Neural cell (in vitro differentiated cells): ENCODE measurements around the gene MICU1. TPM values are rescaled to one million over a fixed set of nuclear protein-coding genes. Genes with fewer than 3 reads are reported as not detected.

Experiments used
- H2AFZ ChIP-seq: fragments of 200-600, 300-800 bp; sonication (generic), shearing (Covaris generic); 2 replicates; pipeline ENCODE4 v1.6.0; 2014; ENCODE audit warnings: low read depth, mild to moderate bottlenecking, antibody characterized with exemption, low read length, moderate library complexity
- H3F3A ChIP-seq: fragments of 200-600 bp; shearing (Covaris generic); 2 replicates; pipeline ENCODE4 v1.6.1; 2016; ENCODE audit warnings: mild to moderate bottlenecking, moderate library complexity, mixed read lengths, antibody characterized with exemption, low read length; ENCODE audit not compliant: insufficient read depth, poor library complexity, severe bottlenecking
- H3K27ac ChIP-seq: fragments of 200-600, 300-800 bp; sonication (generic), shearing (Covaris generic); 2 replicates; pipeline ENCODE4 v1.5.1; 2014; ENCODE audit warnings: mild to moderate bottlenecking, low read length, moderate library complexity
- H3K27me3 ChIP-seq: fragments of 300-800, 200-600 bp; sonication (generic), shearing (Covaris generic); 2 replicates; pipeline ENCODE4 v1.6.0; 2014; ENCODE audit warnings: mild to moderate bottlenecking, low read depth, low read length, moderate library complexity; ENCODE audit not compliant: insufficient read depth
- H3K36me3 ChIP-seq: fragments of 300-800, 200-600 bp; sonication (generic), shearing (Covaris generic); 2 replicates; pipeline ENCODE4 v1.5.1; 2014; ENCODE audit warnings: mild to moderate bottlenecking, antibody characterized with exemption, low read length, moderate library complexity; ENCODE audit not compliant: insufficient read depth
- H3K4me2 ChIP-seq: fragments of 300-800, 200-600 bp; sonication (generic), shearing (Covaris generic); 2 replicates; pipeline ENCODE4 v1.6.0; 2014; ENCODE audit warnings: mild to moderate bottlenecking, low read length
- H3K4me3 ChIP-seq: fragments of 300-800, 200-600 bp; sonication (generic), shearing (Covaris generic); 2 replicates; pipeline ENCODE4 v1.5.1; 2014; ENCODE audit warnings: mild to moderate bottlenecking, low read length, moderate library complexity
- H3K79me2 ChIP-seq: fragments of 200-600 bp; shearing (Covaris generic); replicated peaks from 2 replicates; pipeline ENCODE4 v1.6.0; 2014; ENCODE audit warnings: mild to moderate bottlenecking, low read length, moderate library complexity; ENCODE audit not compliant: insufficient read depth
- H3K9ac ChIP-seq: fragments of 300-800, 200-600 bp; sonication (generic), shearing (Covaris generic); 2 replicates; pipeline ENCODE4 v1.6.1; 2016; ENCODE audit warnings: mild to moderate bottlenecking, low read length, mixed read lengths
- H3K9me2 ChIP-seq: fragments of 200-600 bp; shearing (Covaris generic); 2 replicates; pipeline ENCODE4 v1.6.1; 2016; ENCODE audit warnings: mild to moderate bottlenecking, low read length, mixed read lengths; ENCODE audit not compliant: insufficient read depth
- H3K9me3 ChIP-seq: fragments of 200-600, 300-800 bp; sonication (generic), shearing (Covaris generic); 2 replicates; pipeline ENCODE4 v1.6.1; 2016; ENCODE audit warnings: mild to moderate bottlenecking, mixed run types, low read length, moderate library complexity, mixed read lengths
- H4K20me1 ChIP-seq: fragments of 200-600 bp; shearing (Covaris generic); 2 replicates; pipeline ENCODE4 v1.6.1; 2016; ENCODE audit warnings: mild to moderate bottlenecking, mixed run types; ENCODE audit not compliant: insufficient read depth
- EP300 ChIP-seq: fragments of 450-650 bp; conservative IDR thresholded peaks from 2 replicates; pipeline ENCODE4 v1.6.1; 2014; ENCODE audit warnings: antibody characterized with exemption, mild to moderate bottlenecking, moderate library complexity; ENCODE audit not compliant: poor library complexity, severe bottlenecking
- EZH2 ChIP-seq: fragments of 200-600, 300-800 bp; shearing (Covaris generic), sonication (generic); IDR thresholded peaks from 2 replicates; pipeline ENCODE4 v1.6.1; 2014; ENCODE audit warnings: antibody characterized with exemption, low read length, borderline replicate concordance, mild to moderate bottlenecking; ENCODE audit not compliant: insufficient read depth, poor library complexity, severe bottlenecking
- MXI1 ChIP-seq: fragments of 450-650 bp; conservative IDR thresholded peaks from 2 replicates; pipeline ENCODE4 v1.6.1; 2014; ENCODE audit warnings: antibody characterized with exemption, mild to moderate bottlenecking; ENCODE audit not compliant: poor library complexity, severe bottlenecking
- POLR2AphosphoS5 ChIP-seq: IDR thresholded peaks from 2 replicates; pipeline ENCODE4 v1.6.1; 2012
- RAD21 ChIP-seq: fragments of 450-650 bp; conservative IDR thresholded peaks from 2 replicates; pipeline ENCODE4 v1.6.1; 2014; ENCODE audit warnings: antibody characterized with exemption, mild to moderate bottlenecking, moderate library complexity
- REST ChIP-seq: IDR thresholded peaks from 2 replicates; pipeline ENCODE4 v1.6.1; 2012; ENCODE audit warnings: borderline replicate concordance
- SMC3 ChIP-seq: fragments of 450-650 bp; conservative IDR thresholded peaks from 2 replicates; pipeline ENCODE4 v1.6.1; 2014; ENCODE audit warnings: antibody characterized with exemption, mild to moderate bottlenecking, moderate library complexity; ENCODE audit not compliant: poor library complexity
- TAF1 ChIP-seq: IDR thresholded peaks from 2 replicates; pipeline ENCODE4 v1.6.1; 2012; ENCODE audit warnings: low read depth
- polyA plus RNA-seq: library from polyadenylated mRNA; depleted of rRNA; stranded (reverse); fragments of >200 nt; gene quantifications from 2 replicates; pipeline ENCODE4 v1.2.3, GENCODE V29; 2014
- TF ChIP-seq, protein P1 (sequence below): fragments of 450-650 bp; IDR thresholded peaks from 2 replicates; pipeline ENCODE4 v1.5.1; 2014; ENCODE audit warnings: antibody characterized with exemption, mild to moderate bottlenecking, moderate library complexity; ENCODE audit not compliant: poor library complexity, severe bottlenecking

MICU1 gene
- polyA plus RNA-seq, 1 donor from 2014 or later, result 86.0 TPM

- no peak overlapping the region for H2AFZ ChIP-seq
- H3K27me3 ChIP-seq, result no peaks in the 10 kb centered on the region
- no peaks in the 10 kb centered on the region for H3F3A ChIP-seq
- no peak for TF ChIP-seq POLR2AphosphoS5
- TF ChIP-seq RAD21, result no peak
- TF ChIP-seq MXI1, result no peak
- no peak for TF ChIP-seq SMC3
- no peak for TF ChIP-seq TAF1
- no peak for TF ChIP-seq EP300
- no peak for TF ChIP-seq EZH2
- TF ChIP-seq REST, result no peak
- TF ChIP-seq, protein P1, sequence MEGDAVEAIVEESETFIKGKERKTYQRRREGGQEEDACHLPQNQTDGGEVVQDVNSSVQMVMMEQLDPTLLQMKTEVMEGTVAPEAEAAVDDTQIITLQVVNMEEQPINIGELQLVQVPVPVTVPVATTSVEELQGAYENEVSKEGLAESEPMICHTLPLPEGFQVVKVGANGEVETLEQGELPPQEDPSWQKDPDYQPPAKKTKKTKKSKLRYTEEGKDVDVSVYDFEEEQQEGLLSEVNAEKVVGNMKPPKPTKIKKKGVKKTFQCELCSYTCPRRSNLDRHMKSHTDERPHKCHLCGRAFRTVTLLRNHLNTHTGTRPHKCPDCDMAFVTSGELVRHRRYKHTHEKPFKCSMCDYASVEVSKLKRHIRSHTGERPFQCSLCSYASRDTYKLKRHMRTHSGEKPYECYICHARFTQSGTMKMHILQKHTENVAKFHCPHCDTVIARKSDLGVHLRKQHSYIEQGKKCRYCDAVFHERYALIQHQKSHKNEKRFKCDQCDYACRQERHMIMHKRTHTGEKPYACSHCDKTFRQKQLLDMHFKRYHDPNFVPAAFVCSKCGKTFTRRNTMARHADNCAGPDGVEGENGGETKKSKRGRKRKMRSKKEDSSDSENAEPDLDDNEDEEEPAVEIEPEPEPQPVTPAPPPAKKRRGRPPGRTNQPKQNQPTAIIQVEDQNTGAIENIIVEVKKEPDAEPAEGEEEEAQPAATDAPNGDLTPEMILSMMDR, result no peak
- H3K9me3 ChIP-seq, result no peaks in the 10 kb centered on the region
- H3K9me2 ChIP-seq, result no peaks in the 10 kb centered on the region
- H4K20me1 ChIP-seq, result no peaks in the 10 kb centered on the region
- no peaks in the 10 kb centered on the region for H3K79me2 ChIP-seq
- H3K9ac ChIP-seq, result no peak overlapping the region
- no peak overlapping the region for H3K4me2 ChIP-seq
- no peak overlapping the region for H3K27ac ChIP-seq
- no peak overlapping the region for H3K4me3 ChIP-seq
- H3K36me3 ChIP-seq, result no peaks in the 10 kb centered on the region
Measured at GRCh38 chr10:72322030-72322279, 303.9 kb downstream of the MICU1 start.

DNA sequence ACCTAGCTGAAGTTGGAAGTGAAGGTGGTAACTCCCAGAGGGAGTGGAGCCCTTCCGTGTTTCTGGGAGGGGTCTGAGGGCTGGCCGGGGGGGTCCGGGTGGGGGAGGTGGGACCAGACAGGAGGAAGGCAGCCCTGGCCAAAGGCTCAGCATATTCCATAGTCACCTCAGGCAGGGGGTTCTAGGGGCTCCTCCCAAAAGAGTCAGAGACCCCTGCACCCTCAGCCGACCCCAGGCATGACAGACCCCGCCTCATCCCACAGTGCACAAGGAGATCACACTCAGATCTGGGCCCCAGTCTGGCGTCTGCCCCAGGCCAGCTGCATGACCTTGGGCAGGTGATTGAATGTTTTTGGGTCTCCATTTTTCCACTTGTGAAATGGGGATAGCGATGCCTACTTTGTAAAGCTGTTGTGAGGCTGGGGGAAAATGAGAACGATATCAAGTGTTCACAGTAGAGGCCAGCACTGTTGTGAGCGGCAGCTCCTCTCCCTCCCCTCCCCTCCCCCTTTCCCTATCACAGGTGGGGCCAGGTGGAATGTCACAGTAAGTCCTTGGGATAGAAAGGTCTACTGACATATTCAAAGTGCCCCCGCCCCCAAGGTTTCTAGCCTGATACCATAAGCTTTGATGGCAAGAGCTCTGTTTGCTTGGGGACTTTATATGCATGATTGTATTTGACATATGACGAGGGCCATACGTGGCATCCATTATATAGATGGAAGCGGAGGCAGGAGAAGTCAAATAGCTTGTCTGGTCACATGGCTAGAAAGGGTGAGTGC lies 304.4 kb downstream of the MICU1 start:
- no peak overlapping the region for H3K4me3 ChIP-seq
- no peaks in the 10 kb centered on the region for H3K9me2 ChIP-seq
- no peak overlapping the region for H3K4me2 ChIP-seq
- H4K20me1 ChIP-seq, result no peaks in the 10 kb centered on the region
- no peak overlapping the region for H2AFZ ChIP-seq
- H3F3A ChIP-seq, result no peaks in the 10 kb centered on the region
- H3K27me3 ChIP-seq, result no peaks in the 10 kb centered on the region
- peak overlapping the region; percentile 31 for H3K9ac ChIP-seq
- H3K27ac ChIP-seq, result no peak overlapping the region
- no peaks in the 10 kb centered on the region for H3K9me3 ChIP-seq
- no peak for TF ChIP-seq EP300
- TF ChIP-seq REST, result no peak
- no peak for TF ChIP-seq EZH2
- no peak for TF ChIP-seq TAF1
- TF ChIP-seq, protein P1, result no peak
- no peak for TF ChIP-seq RAD21
- TF ChIP-seq POLR2AphosphoS5, result no peak
- no peak for TF ChIP-seq MXI1
- no peak for TF ChIP-seq SMC3
- no peaks in the 10 kb centered on the region for H3K36me3 ChIP-seq
- H3K79me2 ChIP-seq, result no peaks in the 10 kb centered on the region
